IPS-20b (cell line): ENCODE data around the gene TXLNA.

Experiments used
- H3K27ac ChIP-seq: one replicate; pipeline ENCODE4 v1.5.1; 2013; ENCODE audit warnings: low read length
- H3K27me3 ChIP-seq: 2 replicates; pipeline ENCODE4 v1.6.1; 2013; ENCODE audit warnings: mild to moderate bottlenecking, low read length, inconsistent platforms; ENCODE audit not compliant: insufficient read depth
- H3K36me3 ChIP-seq: 2 replicates; pipeline ENCODE4 v1.6.1; 2013; ENCODE audit warnings: low read depth, mild to moderate bottlenecking, inconsistent platforms, low read length, moderate library complexity; ENCODE audit not compliant: insufficient read depth
- H3K4me1 ChIP-seq: 2 replicates; pipeline ENCODE4 v1.6.1; 2013; ENCODE audit warnings: mild to moderate bottlenecking, control low read depth, inconsistent platforms, low read length, moderate library complexity; ENCODE audit not compliant: insufficient read depth
- H3K4me3 ChIP-seq: 2 replicates; pipeline ENCODE4 v1.5.1; 2013; ENCODE audit warnings: mild to moderate bottlenecking, low read length, inconsistent platforms
- H3K9ac ChIP-seq: 2 replicates; pipeline ENCODE4 v1.6.1; 2013; ENCODE audit warnings: low read depth, mild to moderate bottlenecking, inconsistent platforms, low read length, moderate library complexity
- H3K9me3 ChIP-seq: 2 replicates; pipeline ENCODE4 v1.6.1; 2013; ENCODE audit warnings: mild to moderate bottlenecking, low read depth, low read length, inconsistent platforms; ENCODE audit not compliant: insufficient read depth

Gene TXLNA

GRCh38 chr1:32200226-32201010 lies 20.9 kb downstream of the TXLNA start, which contains the start of gene CCDC28B:
CCDC28B (plus strand) TSS chr1:32200595; CDS start chr1:32201936, 1,341 bp downstream.
- Histone ChIP-seq H3K4me3 (peak within 1 kb of the TSS; percentile 71), H3K27me3 (peaks cover 24% of the 10 kb centered on the region), H3K27ac (no peak within 1 kb of the TSS), H3K9me3 (no peaks in the 10 kb centered on the region), H3K36me3 (peaks cover 35% of the 10 kb centered on the region), H3K9ac (peak within 1 kb of the TSS; percentile 46; the same call in 1 of the 2 replicates), H3K4me1 (peaks cover 22% of the 10 kb centered on the region; the same call in 1 of the 2 replicates)

GRCh38 chr1:32201011-32201855 lies 21.8 kb downstream of the TXLNA start:
- no peak overlapping the region for H3K27ac ChIP-seq
- H3K36me3 ChIP-seq: peaks cover 27% of the 10 kb centered on the region
- H3K4me3 ChIP-seq: peak overlapping the region; percentile 71
- peak overlapping the region; percentile 46; the same call in 1 of the 2 replicates for H3K9ac ChIP-seq
- no peaks in the 10 kb centered on the region for H3K9me3 ChIP-seq
- H3K4me1 ChIP-seq: peaks cover 22% of the 10 kb centered on the region; the same call in 1 of the 2 replicates
- peaks cover 24% of the 10 kb centered on the region for H3K27me3 ChIP-seq

GRCh38 chr1:32204943-32205361 lies 25.5 kb downstream of the TXLNA start:
- Histone ChIP-seq H3K9ac (peak overlapping the region; percentile 61; the same call in 1 of the 2 replicates), H3K36me3 (peaks cover 13% of the 10 kb centered on the region), H3K27ac (no peak overlapping the region)

GRCh38 chr1:32205401-32206370 lies 26.2 kb downstream of the TXLNA start, which contains the start of gene IQCC:
IQCC (plus strand) TSS chr1:32205671; CDS start chr1:32205682, 11 bp downstream.
- H3K9me3 ChIP-seq: no peaks in the 10 kb centered on the region
- H3K36me3 ChIP-seq: peaks cover 13% of the 10 kb centered on the region
- H3K27ac ChIP-seq: peak within 1 kb of the TSS; percentile 31
- peaks cover 24% of the 10 kb centered on the region for H3K27me3 ChIP-seq
- H3K4me1 ChIP-seq: peaks cover 9% of the 10 kb centered on the region; the same call in 1 of the 2 replicates
- H3K9ac ChIP-seq: peak within 1 kb of the TSS; percentile 91
- H3K4me3 ChIP-seq: peak within 1 kb of the TSS; percentile 90

More at GRCh38 chr1:32204943-32205361, 25.5 kb downstream of the TXLNA start:
- peaks cover 10% of the 10 kb centered on the region; the same call in 1 of the 2 replicates for H3K4me1 ChIP-seq
- H3K4me3 ChIP-seq: peak overlapping the region; percentile 90
- peaks cover 24% of the 10 kb centered on the region for H3K27me3 ChIP-seq
- H3K9me3 ChIP-seq: no peaks in the 10 kb centered on the region

- Histone ChIP-seq H3K9me3 (no peaks in the 10 kb centered on the region), H3K4me1 (0 out of 2 replicates have a peak, but pooled peaks cover 3% of the 10 kb centered on the region), H3K4me3 (no peak overlapping the region), H3K9ac (no peak overlapping the region), H3K27me3 (peaks cover 17% of the 10 kb centered on the region), H3K36me3 (peaks cover 13% of the 10 kb centered on the region), H3K27ac (no peak overlapping the region)
Measured at GRCh38 chr1:32208469-32208868, 29.0 kb downstream of the TXLNA start.

GRCh38 chr1:32208891-32209328 lies 29.4 kb downstream of the TXLNA start, which contains the start of gene DCDC2B:
DCDC2B (plus strand) TSS chr1:32209089; CDS start chr1:32209094, 5 bp downstream.
- Histone ChIP-seq H3K36me3 (peaks cover 13% of the 10 kb centered on the region), H3K9me3 (no peaks in the 10 kb centered on the region), H3K27ac (no peak within 1 kb of the TSS), H3K27me3 (peaks cover 13% of the 10 kb centered on the region), H3K4me1 (0 out of 2 replicates have a peak, but pooled peaks cover 3% of the 10 kb centered on the region), H3K9ac (no peak within 1 kb of the TSS), H3K4me3 (no peak within 1 kb of the TSS)

GRCh38 chr1:32215629-32216480 lies 36.4 kb downstream of the TXLNA start:
- Histone ChIP-seq H3K9me3 (no peaks in the 10 kb centered on the region), H3K27ac (no peak overlapping the region), H3K4me3 (no peak overlapping the region), H3K36me3 (peaks cover 24% of the 10 kb centered on the region), H3K27me3 (no peaks in the 10 kb centered on the region), H3K9ac (no peak overlapping the region), H3K4me1 (peaks cover 3% of the 10 kb centered on the region; the same call in 1 of the 2 replicates)

- Histone ChIP-seq H3K4me1 (peaks cover 8% of the 10 kb centered on the region; the same call in 1 of the 2 replicates), H3K9me3 (no peaks in the 10 kb centered on the region), H3K27ac (no peak overlapping the region), H3K9ac (no peak overlapping the region), H3K27me3 (no peaks in the 10 kb centered on the region), H3K36me3 (peaks cover 24% of the 10 kb centered on the region), H3K4me3 (no peak overlapping the region)
Measured at GRCh38 chr1:32216566-32216965, 37.1 kb downstream of the TXLNA start.

- H3K36me3 ChIP-seq: peaks cover 30% of the 10 kb centered on the region
- H3K9me3 ChIP-seq: no peaks in the 10 kb centered on the region
- H3K9ac ChIP-seq: no peak overlapping the region
- H3K4me1 ChIP-seq: peaks cover 8% of the 10 kb centered on the region; the same call in 1 of the 2 replicates
- no peak overlapping the region for H3K4me3 ChIP-seq
- H3K27me3 ChIP-seq: no peaks in the 10 kb centered on the region
- no peak overlapping the region for H3K27ac ChIP-seq
Measured at GRCh38 chr1:32219022-32219421, 39.5 kb downstream of the TXLNA start.
